ENCODE measurements around the gene FSCN2.

FSCN2 gene

DNA sequence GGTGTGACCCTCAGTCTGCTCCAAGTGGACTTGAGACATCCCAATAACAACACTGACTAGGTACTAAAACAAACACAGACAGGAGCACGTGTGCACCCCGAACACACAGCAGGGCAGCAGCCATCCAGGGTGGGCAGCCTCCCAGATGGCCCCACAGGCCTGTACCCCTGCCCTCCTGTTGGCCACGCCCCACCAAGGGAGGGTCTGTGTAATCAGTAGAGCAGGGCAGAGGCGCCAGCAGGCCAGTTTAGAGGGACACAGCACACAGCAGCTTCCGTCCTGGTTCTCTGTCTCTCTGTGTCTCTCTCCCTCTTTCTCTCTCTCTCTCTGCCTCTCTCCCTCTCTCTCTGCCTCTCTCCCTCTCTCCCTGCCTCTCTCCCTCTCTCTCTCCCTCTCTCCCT is 37.0 kb upstream of the FSCN2 start:
- no peak for DNase-seq (ENCODE audit: low read depth in 2 of 2)

DNA sequence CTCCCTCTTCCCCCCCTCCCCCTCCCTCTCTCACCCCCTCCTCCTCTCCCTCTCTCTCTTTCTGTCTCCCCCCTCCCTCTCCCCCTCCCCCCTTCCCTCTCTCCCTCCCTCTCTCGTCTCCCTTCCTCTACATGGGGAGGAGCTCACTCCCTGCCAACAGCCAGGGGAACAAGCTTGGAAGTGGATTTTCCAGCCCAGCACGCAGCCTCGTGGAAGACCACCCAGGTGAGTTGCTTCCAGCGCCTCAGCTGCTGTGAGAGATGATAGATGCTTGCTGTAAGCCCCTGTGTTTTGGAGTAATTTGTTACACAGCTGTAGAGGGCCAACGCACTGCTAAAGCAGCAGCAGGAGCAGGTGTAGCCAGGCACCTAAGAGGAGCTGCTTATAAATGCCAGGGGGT is 36.4 kb upstream of the FSCN2 start:
- no peak for DNase-seq (ENCODE audit: low read depth in 2 of 2)

DNA sequence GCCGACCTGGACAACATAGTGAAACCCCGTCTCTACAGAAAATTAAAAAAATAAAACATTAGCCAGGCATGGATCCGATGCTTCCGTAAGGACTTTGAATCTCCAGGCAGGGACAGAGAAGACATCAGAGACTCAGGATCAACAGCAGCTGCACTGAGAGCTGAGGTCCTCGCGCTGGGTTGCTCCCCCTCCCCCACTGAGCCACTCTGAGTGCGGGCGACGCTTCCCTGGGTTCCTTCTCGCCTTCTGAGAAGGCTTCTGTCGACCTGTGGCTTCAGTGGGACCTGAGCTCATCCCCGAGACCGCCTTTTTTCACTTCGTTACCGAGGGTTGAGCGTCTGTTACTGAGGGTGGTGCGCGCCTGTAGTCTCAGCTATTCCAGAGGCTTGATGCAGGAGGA is 36.0 kb upstream of the FSCN2 start:
- no peak for DNase-seq (ENCODE audit: low read depth in 2 of 2)

DNA sequence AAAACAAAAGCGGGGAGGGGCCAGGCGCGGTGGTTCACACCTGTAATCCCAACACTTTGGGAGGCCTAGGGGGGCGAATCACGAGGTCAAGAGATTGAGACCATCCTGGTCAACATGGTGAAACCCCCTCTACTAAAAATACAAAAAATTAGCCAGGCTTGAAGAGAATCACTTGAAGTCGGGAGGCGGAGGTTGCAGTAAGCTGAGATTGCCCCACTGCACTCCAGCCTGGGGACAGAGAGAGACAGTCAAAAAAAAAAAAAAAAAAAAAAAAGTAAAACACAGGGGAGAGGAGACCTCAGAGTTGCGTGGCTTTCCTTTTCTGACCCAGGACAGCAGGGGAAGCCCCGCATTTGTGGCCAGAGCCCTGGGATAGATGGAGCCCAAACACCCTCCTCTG is 35.5 kb upstream of the FSCN2 start:
- no peak for DNase-seq (ENCODE audit: low read depth in 2 of 2)

DNA sequence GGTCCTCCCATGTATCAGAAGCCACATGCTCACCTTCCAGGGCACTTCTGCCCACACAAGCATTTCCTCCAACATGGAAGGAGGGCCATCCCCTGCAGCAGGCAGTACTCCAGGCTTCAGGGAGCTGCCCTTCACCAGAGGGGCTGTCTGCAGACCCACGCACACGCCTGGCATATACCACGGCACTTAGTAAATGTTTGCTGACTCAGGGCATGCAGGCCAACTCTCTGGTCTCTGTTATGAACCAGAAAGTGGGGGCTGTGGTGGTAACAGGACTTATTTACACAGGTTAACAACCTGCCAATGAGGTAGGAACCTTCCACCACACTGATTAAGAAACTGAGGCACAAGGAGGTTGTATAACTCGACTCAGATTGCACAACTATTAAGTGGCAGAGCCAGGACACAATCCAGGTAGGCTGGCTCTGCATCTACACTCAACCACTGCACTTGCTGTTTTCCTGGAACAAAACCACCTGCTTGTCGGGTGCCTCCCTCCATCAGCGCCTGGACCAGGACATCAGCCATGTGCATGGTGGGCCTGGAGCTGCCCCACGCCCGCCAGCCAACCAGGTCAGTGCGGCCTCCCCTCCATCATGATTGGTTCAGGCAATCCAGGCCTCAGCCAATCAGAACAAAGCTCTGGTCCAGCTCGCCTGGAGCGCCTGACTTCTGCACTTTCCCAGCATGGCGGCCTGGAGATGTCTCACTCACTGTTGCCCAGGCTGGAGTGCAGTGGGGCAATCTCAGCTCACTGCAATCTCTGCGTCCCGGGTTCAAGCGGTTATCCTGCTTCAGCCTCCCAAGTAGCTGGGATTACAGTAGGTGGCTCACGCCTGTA is 34.8 kb upstream of the FSCN2 start:
- no peak for DNase-seq (ENCODE audit: low read depth in 2 of 2)

DNA sequence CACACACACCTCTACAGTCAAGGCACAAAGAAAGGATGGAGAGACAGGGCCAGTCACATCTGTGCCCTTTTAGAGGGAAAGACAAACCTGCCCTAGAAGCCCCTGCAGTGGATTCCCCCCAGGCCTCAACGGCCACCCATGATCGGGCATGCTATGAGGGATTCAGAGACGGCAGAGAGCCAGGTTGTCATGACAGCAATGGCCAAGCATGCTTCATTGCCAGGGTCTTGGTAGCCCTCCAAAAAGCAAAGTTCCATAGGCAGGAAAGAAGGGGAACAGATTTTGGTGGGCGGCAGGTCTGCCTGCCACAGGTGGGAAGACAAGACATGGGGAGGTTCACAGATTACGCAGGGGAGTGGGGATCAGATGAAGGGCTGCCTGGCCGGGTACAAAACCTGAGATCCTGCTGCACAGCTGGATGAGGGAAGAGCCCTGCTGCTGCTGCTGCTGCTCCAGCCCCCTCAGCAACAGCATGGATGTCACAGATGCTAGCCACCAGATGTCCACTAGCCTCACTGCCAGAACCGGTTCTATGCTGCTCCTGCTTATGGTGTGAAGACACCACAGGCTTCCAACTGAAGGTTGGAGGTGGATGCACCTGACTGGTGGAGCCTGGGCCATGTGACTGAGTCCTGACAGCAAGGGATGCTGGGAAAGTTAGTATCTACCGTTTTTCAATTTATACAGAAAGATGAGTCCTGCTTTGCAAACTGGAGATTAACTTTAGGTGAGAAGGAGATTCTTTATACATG is 33.4 kb upstream of the FSCN2 start:
- DNase-seq (ENCODE audit: low read depth in 2 of 2) = no peak

DNA sequence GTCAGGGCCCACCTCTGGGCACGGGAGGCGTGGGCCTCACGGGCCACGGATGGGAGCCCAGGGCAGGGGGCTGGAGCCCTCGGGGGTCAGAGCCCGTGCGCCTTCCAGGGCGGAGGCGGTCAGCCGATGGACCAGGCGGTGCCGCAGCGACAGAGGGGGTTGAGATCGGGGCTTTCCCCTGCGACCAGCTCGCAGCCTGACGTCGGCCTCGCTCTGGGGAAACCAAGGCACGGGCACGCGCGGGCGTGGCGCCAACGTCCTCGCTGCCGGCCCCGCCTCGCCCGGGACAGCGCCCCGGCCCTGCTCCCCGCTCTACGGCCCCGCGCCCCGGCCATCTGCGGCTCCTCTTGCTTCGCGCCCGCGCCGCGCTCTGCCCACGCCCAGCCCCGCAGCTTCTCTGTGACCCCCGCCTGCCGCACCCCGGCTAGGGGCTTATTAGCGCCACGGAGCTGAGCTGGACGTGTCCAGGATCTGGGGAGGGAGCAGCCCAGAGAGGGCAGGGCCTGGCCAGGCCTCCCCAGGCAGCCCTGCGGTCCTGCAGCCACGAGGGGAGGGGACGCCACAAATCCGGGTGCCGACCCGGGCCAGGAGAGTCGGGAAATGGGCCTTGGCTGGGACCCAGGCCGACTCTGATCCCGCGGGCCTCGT is 29.1 kb upstream of the FSCN2 start:
- no peak for DNase-seq (ENCODE audit: low read depth in 2 of 2)

DNA sequence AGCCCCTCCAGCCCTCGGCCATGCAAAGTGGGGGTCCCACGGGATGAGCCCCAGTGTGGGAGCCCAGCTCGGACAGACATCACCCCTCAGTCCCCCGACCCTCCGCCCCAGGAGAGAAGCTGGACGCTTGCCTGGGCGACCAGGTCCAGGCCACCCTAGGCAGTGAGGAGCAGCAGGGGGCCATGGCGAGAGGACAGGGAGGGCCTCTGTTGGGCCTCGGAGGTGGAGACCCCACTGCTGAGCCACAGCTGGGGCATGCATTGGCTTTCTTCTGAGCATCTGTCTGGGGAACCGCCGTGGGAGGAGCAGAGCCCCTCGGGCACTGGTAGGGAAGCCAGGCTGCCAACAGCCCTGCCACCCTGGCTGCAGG is 28.6 kb upstream of the FSCN2 start:
- no peak for DNase-seq (ENCODE audit: low read depth in 2 of 2)

DNA sequence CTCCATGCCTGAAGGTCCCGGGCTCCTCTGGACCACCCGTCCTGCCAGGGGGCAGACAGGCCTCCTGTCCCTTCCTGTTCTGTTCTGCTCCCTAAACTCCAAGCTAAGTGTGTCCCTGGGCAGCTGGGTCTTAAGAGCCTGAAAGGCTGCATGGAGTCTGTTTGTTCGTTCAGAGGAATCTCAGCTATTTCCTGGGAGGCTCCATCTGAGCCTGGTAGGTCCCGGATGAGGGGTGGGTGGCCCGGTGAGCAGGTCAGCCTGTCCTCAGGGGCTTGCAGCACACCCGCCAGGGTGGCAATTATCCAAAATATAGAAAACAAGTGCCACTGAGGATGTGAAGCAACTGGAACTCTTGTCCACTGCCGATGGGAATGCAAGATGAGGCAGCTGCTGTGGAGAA is 28.1 kb upstream of the FSCN2 start:
- no peak for DNase-seq (ENCODE audit: low read depth in 2 of 2)

DNA sequence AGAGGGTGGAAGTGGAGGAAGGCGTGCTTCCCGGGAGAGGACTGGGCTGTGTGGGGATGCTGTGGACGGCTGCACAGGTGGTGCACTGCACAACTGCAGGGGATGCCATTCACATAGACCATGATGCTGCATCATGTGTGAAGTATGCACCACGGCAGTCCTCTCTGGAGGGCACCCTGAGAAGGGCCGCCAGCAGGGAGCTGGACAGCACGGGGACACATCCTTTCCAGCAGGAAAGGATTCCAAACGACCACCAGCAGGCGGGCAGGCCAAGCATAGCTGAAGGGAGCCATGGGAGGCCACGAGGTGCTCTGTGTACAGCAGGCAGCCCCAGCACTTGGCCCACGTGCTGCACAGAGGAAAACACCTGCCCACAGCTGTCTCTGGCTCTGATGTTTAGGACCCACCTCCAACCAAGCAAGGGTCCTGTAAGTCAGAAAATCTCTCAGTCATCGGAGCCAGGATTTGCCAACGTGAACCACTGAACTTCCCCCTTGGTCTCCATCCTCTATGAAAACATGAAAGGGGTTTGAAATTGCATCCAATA is 25.6 kb upstream of the FSCN2 start:
- no peak for DNase-seq (ENCODE audit: low read depth in 2 of 2)

DNA sequence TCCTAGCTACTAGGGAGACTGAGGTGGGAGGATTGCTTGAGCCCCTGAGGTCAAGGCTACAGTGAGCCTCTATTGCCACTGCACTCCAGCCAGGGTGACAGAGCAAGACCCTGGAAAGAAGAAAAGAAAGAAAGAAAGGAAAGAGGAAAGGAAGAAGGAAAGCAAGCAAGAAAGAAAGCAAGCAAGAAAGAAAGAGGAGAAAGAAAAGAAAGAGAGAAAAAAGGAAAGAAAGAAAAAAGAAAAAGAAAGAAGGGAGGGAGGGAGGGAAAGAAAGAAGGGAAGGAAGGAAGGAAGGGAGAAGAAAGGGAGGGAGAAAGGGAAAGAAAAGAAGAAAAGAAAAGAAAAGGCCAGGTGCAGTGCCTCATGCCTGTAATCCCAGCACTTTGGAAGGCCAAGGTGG is 24.6 kb upstream of the FSCN2 start:
- no peak for DNase-seq (ENCODE audit: low read depth in 2 of 2)

DNA sequence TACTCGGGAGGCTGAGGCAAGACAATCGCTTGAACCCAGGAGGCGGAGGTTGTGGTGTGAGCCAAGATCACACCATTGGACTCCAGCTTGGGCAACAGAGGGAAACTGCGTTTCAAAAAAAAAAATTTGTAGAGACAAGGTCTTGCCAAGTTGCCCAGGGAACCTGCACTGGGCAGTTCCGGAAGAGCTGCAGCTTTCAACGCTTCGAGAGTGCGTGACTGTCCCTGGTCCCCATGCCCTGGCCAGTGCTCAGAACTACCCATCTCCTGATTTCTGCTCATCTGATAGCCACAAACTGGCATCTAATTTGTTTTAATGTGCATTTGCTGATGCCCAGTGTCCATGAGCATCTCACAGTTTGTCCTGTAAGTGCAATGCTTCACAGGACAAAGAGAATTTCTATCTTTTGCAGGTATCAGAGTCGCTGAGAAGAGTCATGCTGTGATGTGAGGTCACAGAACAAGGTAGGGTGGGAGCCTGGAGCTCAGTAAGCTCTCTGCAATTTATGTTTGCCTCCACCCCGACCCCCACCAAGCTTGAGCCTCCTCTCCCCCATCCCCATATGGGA is 19.5 kb upstream of the FSCN2 start:
- no peak for DNase-seq (ENCODE audit: low read depth in 2 of 2)

DNA sequence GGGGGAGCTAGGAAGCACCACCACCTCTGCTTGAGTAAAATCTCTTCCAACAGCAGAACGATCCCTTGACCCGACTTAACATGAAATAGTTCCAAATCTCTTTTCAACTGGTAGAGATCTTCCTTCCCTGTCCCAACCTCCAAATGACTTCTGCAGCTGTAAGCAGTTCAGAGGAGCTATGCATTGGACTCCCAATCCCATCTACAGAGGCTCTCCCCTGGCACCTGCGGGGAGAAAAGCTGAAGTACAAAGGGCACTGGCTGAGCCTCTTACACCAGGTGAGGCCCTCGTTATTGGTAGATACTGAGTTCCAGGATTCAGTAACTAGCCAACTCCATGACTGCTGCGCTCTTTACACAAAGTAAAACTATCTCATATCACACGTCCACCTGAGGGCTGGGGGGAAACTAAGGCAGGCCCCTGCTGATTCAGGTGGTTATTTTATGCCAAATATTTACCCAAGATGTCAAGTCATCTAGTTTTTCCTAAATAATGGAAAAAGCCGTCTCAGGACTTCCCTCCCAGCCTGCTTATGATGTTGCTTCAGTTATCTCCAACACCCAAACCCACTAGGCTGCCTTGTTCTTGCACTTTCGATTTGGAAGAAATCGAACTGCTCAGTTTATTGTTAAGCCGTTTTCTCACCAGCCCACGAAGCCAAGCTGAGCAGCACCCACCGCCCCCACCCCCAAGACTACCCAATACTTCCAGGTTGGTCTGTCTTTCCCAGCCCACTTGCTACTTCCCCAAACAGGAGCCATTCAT is 18.8 kb upstream of the FSCN2 start:
- DNase-seq (ENCODE audit: low read depth in 2 of 2) = no peak

DNA sequence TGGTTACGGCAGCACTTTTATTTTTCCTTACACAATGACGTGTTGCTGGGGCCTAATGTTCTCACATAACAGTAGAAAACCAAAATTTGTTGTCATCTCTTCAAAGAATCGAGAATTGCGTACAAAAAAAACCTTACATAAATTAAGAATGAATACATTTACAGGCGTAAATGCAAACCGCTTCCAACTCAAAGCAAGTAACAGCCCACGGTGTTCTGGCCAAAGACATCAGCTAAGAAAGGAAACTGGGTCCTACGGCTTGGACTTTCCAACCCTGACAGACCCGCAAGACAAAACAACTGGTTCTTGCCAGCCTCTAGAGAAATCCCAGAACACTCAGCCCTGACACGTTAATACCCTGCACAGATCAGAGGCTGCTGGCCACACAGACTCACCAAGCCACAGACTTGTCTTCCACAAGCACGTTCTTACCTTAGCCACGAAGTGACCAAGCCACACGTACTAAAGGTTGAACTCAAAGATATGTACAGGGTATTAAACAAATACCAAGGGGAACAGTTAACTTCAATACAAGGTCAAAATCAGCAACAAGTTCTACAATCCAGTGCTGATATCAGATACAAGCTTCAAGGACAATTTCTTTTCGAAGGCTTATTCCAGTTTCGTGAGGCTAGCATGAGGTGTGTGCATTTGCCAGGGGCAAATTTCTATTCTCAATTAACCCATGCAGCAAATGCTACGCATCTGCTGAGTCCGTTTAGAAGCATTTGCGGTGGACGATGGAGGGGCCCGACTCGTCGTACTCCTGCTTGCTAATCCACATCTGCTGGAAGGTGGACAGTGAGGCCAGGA is 18.0 kb upstream of the FSCN2 start:
- DNase-seq (ENCODE audit: low read depth in 2 of 2) = no peak

DNA sequence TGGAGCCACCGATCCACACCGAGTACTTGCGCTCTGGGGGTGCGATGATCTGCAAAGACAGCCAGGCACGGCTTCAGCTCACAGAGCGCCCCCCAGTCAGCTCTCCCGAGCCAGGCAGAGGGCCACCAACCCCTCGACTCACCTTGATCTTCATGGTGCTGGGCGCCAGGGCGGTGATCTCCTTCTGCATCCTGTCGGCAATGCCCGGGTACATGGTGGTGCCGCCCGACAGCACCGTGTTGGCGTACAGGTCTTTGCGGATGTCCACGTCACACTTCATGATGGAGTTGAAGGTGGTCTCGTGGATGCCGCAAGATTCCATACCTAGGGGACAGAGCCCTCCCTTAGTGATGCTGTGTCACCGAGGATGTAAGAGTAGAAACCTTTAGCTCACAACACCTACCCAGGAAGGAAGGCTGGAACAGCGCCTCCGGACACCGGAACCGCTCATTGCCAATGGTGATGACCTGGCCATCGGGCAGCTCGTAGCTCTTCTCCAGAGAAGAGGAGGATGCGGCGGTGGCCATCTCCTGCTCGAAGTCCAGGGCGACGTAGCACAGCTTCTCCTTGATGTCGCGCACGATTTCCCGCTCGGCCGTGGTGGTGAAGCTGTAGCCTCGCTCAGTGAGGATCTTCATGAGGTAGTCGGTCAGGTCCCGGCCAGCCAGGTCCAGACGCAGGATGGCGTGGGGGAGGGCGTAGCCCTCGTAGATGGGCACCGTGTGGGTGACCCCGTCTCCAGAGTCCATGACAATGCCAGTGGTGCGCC is 17.2 kb upstream of the FSCN2 start:
- DNase-seq (ENCODE audit: low read depth in 2 of 2) = no peak

DNA sequence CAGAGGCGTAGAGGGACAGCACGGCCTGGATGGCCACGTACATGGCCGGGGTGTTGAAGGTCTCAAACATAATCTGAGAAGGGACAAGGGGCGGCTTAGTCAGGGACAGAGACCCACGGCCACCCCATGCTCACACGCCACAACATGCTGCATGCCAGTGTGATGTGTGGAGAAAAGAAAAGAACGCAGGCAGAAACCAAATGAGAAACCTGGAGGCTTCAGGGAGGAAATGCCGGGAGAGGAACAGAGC is 16.7 kb upstream of the FSCN2 start:
- DNase-seq (ENCODE audit: low read depth in 2 of 2) = no peak

DNA sequence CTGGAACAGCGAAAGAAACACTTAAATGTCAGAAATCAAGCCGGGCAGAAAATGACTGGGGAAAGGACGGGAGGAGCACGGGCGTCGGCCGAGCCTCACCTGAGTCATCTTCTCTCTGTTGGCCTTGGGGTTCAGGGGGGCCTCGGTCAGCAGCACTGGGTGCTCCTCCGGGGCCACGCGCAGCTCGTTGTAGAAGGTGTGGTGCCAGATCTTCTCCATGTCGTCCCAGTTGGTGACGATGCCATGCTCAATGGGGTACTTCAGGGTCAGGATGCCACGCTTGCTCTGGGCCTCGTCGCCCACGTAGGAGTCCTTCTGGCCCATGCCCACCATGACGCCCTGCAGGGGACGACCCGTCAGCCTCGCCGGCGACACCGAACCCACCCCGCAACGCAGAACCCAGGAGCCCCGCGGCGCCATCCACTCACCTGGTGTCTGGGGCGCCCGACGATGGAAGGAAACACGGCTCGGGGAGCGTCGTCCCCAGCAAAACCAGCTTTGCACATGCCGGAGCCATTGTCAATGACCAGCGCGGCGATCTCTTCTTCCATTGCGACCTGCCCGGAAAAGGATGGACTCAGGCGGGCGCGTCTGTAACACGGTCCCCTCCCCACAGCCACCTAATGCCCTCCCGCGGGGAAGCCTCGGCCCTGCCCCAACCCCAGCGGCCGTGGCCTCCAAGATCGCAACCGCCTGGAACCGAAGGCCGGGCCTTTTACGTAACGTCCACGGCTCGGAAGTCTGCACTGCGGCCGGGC is 16.2 kb upstream of the FSCN2 start:
- peak in 1 of 2 experiments; percentile 39 for DNase-seq (ENCODE audit: low read depth in 2 of 2)

DNA sequence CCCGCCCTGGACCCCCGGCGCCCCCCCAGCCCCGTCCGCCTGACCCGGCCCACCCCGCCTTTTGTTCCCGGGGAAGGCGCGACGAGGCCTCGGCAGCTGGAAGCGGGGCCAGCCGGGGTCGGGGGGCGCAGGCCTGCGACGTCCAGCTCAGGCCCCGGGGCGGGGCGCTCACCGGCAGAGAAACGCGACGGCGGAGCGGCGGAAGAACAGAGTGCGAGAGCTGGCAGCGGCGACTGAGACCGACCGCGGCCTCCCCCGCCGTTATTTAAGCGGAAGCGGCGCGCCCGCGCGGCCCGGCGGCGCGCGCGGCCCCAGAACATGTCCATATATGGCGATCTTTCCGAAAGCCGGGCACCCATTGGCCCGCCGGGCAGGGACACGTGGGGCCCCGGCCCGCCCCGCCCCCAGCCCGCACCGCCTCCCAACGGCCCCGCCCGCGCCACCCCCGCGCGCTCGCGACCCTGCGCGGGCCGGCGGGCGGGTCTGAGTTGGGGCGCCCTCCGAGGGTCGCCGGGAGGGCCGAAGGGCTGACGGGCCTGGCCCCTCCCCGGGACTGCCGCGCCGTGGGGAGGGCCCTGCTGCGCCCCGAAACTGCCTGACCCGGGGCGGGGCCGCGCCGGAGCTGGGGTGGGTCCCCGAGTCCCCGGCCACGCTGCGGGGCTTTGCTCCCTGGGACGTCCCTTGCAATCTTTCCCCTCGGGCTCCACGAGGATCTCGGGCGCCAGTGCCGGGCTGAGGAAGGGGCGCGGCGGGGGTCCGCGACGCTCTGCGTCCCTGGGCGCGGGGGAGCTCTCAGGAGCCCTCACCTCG is 15.4 kb upstream of the FSCN2 start, which contains the start of gene ACTG1:
Gene ACTG1 (minus strand): TSS at position 238 of the 810 bp plus-strand sequence. CDS start 445 bp downstream, outside the sequence.
- DNase-seq (ENCODE audit: low read depth in 2 of 2) = peak; percentile 79 to 85
